Ammon's horn (tissue), 1 donor: Measurements from ENCODE around the gene ZNF484.
"Not testable (repeated sequence)": the region's sequence is repeated elsewhere in the genome, so short reads cannot be mapped to it uniquely, and the experiment has no call there.

ENCODE experiments used
- DNase-seq: peaks from one replicate; pipeline ENCODE4 v3.0.0-alpha.2; 2016; ENCODE audit warnings: low spot score

ZNF484 gene

DNA sequence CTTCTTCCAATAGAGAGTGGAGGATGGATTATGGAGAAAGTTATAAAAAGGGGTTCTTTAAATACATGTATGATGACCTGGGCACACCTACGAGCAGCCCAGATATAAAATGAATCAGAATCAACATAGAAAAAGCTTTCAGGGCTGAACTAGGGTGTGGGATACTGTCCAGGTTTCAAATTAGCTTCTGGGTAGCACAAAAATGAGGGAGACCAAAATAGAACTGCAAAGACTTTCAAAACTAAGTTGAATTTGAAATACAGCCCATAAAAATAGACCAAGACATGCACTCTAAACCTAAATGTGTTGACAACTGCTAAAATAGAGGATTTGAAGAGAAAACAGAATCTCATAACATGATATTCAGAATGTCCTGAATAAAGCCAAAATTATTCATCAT is 17.0 kb downstream of the ZNF484 start:
- no peak for DNase-seq

DNA sequence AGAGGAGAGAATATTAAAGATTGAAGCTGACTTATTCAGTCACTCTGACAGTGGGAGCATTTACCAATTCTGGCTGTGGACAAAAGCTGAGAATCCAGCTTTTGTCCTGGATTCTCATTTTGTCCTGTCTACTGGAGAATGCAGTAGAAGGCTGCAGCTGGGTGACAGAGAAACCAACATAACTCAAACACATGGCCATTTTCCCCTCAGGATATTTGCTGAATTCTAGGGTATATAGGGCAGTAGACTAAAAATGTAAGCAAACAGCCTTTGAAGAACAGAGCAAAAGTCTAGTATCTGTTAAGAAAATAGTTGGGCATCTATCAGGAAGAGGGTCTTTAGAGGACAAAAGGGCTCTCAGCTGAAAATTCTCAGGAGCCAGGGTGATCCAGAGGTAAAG is 20.6 kb downstream of the ZNF484 start:
- no peak for DNase-seq

DNA sequence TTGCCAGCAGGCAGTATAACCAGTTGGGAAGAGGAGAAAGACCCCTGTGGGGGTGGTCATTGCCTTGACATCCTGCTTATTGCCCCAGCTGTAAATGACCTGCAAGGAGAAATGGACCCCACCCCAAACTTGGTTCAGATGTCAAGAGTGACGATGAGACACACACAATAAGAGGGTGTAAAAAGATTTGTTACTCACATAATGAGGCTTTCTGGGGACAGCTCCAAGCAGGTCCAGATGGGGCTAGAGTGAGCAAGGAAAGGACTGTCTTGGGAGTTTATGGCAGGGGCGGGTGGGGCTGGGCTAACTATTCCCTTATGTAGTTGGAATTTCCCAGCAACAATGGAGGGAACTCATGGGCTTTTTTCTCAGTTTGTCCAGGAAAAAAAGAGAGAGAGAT is 24.1 kb downstream of the ZNF484 start:
- DNase-seq = no peak

DNA sequence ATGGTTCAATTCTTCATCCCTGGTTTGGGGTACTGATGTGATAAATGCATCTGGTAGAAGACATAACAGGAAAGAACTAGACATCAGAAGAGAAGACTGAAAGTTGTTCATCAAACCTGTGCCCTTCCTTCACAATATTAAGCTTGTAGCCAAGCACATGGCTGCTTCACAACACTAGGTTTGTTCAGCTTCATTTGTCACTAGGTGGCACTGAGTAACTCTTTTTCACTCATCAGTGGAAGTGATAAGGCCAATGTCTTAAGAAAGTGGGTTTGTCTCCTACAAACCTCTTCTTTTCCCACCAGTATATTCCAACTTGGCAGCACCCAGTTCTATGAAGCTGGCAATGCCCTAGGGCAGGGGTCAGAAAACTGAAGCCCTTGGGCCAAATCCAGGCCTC is 26.9 kb downstream of the ZNF484 start:
- no peak for DNase-seq

DNA sequence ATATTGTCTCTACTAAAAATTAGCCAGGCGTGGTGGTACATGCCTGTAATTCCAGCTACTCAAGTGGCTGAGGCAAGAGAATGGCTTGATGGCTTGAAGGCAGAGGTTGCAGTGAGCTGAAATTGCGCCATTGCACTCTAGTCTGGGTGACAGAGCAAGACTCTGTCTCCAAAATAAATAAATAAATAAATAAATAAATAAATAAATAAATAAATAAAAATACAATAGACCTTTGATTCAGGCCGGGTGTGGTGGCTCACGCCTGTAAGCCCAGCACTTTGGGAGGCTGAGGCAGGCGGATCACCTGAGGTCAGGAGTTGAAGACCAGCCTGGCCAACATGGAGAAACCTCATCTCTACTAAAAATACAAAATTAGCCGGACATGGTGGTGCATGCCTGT is 29.1 kb downstream of the ZNF484 start:
- DNase-seq = not testable (repeated sequence)

DNA sequence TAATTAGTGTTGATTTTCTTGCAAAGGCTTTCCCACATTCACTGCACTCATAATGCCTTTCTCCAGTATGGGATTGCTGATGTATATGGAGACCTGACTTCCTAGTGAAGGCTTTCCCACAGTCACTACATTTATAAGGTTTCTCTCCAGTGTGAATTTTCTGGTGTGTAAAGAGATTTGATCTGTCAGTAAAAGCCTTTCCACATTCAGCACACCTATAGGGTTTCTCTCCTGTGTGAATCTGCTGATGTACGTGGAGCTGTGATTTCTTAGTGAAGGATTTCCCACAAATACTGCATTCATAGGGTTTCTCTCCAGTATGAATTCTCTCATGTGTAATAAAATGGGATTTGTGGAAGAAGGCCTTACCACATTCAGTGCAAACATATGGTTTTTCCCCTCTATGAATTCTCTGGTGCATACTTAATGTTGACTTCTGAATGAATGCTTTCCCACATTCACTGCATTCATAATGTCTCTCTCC is 31.1 kb downstream of the ZNF484 start:
- DNase-seq = no peak

DNA sequence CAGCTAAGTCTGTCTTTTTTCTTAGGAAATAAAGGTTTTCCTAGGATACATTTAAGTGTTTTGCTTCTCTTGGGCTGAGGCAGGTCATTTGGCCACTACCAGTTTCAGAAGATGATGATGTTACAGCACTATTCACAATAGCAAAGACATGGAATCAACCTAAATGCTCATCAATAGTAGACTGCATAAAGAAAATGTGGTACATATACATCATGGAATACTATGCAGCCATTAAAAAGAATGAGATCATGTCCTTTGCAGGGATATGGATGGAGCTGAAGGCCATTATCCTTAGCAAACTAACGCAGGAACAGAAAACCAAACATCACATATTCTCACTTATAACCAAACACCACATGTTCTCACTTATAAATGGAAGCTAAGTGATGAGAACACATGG is 39.4 kb downstream of the ZNF484 start:
- not testable (repeated sequence) for DNase-seq

DNA sequence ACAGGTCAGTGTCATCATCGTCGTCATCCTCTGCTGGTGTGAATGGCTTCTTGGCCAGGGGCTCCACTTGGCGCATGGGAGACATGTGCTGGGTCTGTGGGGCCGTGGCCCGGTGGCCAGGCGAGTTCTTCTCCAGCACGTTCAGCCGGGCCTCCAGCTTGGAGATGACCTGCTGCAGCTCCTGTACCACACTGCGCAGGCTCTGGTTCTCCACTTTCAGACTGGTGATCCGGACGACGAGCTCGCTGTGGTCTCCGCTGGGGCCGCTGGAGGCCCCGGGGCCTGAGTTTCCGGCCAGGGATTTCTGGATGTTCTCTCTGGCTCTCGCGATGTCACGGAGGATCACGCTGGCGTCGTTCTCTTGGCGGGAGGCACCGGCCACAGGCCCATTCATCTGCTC is 40.6 kb downstream of the ZNF484 start:
- DNase-seq = no peak

DNA sequence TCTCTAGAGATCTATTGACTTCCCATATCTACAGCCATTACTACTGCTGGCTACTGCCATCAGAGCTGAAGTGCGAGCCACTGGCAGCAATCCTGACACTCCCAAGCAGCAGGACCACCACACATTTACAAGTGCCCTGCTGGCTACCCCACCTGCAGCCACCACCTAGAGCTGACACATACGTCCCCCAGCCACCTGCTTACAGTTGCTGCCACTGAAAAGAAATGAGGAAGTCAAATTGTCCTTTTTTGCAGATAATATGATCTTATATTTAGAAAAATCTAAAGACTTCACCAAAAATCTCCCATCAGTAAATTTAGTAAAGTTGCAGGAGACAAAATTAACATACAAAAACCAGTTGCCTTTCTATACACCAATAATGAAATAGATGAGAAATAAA is 48.4 kb downstream of the ZNF484 start:
- DNase-seq = no peak

DNA sequence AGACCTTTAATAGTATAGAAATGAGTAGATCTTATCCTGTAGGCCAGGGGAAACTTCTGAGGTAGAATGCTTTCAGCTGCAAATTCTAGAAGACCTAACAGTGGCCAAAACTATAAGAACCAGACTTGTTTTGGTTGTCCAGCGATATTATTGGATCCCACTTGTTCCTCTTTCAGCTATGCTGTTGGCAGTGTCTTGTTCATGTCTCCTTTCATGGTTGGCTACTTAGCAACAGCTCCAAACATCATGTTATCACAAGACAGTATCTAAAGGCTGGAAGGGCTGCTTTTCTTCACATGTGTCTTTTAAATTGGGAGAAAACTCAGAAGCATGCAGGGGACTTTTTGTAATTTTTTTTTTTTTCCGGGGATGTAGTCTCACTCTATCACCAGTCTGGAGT is 52.8 kb downstream of the ZNF484 start:
- DNase-seq = not testable (repeated sequence)

DNA sequence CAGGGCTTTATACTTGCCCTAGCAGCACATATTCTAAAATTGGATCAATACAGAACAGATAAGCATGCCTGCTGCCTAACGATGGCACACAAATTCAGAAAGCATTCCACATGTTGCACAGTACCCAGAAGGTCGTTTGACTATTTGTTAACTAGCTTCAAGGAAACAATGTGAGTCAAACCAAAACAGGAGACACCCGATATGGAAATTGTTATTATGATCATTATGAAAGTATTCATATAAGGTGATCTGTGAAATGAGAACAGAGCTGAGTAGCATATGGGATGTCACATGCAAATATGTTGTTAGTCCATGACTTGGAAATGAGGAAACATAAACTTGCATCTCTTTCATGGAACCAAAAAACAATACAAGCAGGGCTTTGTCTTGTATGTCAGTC is 56.9 kb downstream of the ZNF484 start:
- DNase-seq = no peak

DNA sequence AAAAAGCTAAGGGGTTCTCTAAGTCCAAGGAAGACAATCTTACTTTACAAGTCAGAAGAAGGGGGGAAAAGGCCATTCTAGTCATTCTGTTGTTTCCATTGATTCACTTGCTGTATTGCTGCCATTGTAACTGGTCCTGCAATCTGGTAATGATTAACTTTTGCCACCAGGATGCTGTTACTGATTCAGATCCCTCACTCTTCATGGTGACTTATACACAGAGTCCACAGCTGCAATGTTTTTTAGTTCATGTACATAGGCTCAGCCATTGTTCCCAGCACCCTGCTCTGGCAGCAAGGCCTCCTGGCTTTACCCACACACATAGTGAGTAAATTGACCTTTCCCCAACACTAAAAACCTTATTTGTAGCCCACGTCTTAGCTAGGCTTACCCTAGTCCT is 57.9 kb downstream of the ZNF484 start:
- not testable (repeated sequence) for DNase-seq

DNA sequence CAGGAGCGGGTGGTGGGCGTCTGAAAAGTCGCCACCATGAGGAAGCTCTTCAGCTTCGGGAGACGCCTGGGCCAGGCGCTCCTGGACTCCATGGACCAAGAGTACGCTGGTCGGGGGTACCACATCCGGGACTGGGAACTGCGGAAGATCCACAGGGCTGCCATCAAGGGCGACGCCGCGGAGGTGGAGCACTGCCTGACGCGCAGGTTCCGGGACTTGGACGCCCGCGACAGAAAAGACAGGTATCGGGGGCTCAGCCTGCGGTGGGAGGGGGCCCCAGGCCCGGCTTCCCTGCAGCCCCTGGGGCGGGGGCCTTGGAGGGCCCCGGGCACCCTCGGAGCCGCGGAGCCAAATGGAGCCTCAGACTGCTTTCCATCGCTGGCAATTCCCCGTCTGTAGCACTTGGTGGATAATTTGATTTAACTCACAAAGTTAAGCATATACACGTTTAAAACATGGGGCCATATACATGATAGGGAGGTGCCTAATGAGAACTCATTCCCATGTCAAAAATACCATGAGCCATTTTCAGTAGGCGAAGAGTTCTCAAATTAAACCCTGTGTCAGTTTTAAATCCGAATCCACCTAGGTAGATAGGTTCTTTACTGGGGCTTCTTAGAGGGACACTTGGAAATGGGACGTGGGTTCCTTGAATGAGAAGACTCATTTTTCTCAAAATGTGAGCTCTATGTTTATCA is 68.1 kb downstream of the ZNF484 start:
- DNase-seq = not testable (repeated sequence)

DNA sequence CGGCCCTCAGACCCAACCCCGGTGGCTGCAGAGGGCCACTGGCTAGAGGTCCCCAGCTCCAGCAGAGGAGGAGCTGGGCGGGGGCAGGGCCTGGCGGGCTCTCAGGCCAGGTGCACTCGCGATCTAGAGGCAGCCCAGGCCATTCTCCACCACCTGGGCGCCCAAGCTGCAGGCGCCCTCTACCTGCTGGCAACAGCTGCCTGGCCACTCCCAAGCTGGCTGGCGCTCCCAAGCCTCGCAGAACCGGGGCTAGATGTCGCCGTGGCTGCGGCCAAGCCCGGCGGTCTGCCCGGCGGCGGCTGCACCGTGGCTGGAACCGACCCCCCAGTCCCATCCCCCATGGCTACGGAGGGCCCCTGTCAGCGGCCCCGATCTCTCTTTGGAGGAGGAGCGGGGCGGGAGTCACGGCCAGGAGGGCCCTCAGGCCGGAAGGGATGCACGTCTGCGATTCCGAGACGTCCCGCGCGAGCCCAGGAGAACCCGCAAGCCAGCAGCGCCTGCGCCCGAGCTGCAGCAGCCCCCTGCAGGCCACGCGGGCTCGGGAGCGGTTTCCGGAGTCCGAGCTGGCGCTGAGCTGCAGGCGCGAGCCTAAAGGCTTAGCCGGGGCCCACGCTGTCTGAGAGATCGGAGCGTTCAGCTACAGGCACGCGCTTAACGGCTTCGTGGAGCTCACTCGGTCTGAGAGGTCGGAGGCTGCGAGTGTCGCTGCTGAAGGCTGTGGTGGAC is 68.9 kb downstream of the ZNF484 start:
- peak; percentile 60 for DNase-seq

DNA sequence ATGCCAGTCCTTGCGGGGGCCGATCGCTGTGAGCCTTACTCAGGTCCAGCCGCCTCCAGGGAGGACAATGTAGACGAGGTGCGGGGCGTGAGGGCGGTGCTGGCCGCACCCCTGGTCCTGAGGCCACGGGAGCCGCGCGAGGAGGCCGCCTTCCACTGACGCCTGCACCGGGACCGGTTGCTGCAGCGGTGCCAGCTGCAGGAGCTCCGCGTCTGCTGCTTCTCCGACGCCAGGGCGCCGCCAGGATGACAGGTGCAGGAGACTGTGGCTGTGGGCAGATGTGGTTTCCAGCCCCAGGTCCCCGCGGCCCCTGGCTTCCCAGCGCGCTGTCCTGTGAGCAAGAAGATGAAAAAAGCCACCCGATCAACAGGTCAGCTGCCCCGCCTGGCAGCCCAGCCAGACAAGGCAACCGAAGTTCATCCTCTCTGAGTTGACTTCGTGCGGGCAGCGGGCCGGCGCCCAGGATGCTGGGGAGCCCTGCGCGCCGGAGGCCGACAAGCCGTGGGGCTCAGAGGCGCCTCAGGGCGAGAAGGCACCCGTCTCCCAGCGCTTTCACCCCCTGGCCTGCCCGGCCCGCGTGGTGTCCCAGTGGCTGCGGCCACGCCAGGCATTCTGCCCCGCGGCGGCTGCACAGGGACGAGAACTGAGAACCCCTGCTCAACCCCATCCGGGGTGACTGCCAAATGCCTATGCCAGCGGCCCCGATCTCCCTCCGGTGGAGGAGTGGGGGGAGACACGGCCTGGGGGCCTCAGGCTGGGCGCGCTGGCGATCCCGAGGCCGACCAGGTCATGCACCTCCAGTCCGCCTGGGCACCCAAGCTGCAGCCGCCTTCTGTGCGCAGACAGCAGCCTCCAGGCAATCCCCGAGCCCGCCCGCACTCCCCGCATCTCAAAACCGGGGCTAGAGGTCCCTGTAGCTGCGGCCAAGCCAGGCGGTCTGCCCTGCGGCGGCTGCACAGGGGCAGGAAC is 69.8 kb downstream of the ZNF484 start:
- DNase-seq = no peak

DNA sequence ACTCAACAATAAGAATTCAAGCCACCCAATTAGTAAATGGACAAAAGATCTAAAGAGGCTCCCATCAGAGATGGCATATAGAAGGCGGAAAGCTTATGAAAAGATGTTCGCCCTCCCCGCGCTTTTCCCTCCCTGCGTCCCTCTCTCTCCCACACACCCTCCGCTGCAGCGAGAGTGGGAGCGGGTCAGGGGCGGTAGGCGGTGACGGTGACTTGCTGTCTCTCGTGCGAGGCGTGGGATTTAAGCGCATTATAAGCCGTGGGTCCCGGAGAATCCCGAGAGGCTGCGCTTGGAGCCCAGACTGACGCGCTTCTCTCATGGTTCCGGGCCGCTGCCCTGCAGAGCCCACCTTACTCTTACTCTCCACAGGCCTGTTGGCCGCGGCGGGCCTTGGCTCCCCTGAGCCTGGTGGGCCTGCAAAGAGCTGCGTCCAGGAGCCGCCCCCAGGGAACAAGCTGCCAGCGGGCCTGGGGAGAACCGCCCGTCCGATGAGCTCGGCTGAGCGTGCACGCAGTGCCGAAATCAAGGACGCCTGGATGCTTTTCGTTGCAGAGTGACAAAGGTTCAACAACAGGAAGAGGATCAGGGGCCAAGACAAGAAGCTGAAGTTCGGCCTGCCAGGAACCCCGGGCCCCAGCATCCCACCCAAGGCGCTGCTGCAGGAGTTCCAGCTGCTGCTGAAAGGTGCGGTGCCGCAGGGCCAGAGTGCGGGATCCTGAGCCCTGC is 70.6 kb downstream of the ZNF484 start:
- DNase-seq = no peak

DNA sequence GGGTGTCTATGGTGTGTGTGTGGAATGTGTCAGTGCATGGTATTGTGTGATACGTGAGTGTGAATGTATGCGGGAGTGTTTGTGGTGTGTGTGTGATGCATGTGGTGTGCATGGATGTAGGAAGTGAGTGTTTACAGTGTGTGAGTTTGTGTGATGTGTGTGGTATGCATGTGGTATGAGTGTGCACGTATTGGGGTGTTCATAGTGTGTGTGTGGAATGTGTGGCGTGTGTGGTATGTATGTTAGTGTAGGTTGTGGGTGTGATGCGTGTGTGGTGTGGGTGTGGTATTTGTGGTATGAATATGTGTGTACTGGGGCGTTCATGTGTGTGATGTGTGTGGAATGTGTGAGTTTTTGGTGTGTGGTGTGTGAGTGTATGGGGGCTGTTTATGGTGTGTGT is 73.1 kb downstream of the ZNF484 start:
- no peak for DNase-seq

DNA sequence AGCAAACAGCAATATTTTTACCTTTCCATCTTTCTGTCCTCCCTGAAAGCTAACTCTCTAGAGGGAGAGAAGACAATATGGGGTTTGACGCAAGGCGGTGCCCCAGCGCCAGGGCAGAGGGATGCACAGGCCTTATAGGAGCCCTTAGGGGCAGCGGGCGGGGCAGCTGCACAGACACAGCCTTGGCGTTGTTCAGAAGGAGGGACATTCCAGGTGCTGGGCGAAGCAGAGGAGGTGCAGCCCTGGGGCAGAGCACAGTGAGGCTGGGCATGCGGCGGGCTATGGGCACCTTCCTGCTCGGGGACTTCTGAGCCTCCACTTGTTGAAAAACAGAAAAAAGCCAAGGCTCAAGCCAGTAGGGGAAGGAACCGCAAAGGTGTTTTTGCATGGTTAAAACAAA is 79.5 kb downstream of the ZNF484 start:
- no peak for DNase-seq

DNA sequence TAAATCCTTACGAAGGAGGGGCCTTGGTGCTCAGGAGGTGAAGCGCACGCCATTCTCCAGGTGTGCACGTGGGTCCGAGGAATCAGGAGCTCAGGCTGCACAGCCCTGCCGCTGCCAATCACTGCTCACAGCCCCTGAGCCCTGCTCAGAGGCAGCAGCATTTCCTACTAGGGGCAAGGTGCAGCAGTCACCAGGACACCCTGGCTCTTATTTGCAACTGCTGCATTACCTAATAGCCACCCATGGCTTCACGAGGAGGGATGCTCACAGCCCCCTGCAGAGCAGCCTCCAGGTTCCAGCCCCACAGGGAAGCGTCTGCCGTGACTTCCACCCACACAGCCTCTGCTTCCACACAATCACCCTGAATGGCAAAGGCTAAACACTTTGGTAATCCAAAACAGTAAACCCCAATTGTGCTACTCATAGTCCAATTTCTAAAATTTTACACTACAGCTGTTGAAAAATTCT is 81.5 kb downstream of the ZNF484 start:
- DNase-seq = not testable (repeated sequence)

DNA sequence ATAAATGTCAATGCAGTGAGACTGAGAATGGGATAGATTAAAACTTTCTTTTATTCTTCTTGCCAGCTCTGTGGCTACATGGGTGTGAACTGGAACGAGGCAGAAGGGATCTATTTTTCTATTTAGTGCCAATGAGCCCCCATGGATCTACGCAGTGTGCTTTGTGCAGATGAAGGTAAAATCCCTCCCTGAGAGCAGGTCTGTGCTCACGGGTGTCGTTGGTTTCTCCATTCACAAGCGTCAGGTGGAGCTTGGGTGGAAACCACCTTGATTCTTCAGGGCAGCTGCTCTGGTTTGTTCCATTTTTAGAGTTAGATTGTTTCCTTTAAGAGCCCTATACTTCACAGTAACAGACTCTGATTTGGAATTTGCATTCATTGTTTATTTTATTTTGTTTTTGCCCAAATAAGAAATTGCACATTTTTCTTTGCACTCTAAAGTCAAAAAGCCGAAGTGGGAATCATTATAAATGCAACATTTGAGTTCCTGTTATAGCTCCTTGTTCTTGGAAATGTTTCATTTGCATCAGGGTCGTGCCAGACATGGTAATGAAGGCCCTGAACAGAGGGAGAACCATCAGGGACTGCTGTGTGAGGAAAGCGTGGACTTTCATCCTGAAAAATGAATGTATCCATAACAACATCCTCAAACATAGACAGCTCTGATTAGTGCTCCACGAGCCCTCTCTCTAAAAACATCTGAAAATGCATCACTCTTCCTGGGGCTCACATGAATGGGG is 82.1 kb downstream of the ZNF484 start:
- DNase-seq = no peak
